IMR-90 (cell line): ENCODE results near the gene CFAP251.

Source experiments
- MXI1 ChIP-seq: IDR thresholded peaks from 2 replicates; pipeline ENCODE4 v1.6.1; 2012; ENCODE audit warnings: low read depth, mild to moderate bottlenecking, low read length, moderate library complexity, borderline replicate concordance
- POLR2A ChIP-seq: IDR thresholded peaks from 2 replicates; pipeline ENCODE4 v1.6.1; 2012; ENCODE audit warnings: mild to moderate bottlenecking, low read depth, low read length
- RAD21 ChIP-seq: IDR thresholded peaks from 2 replicates; pipeline ENCODE4 v1.6.1; 2012; ENCODE audit warnings: low read length, improper control_type of control experiment
- RCOR1 ChIP-seq: IDR thresholded peaks from 2 replicates; pipeline ENCODE4 v1.6.1; 2012; ENCODE audit warnings: mild to moderate bottlenecking, low read length, improper control_type of control experiment; ENCODE audit not compliant: insufficient replicate concordance
- RFX5 ChIP-seq: IDR thresholded peaks from 2 replicates; pipeline ENCODE4 v1.8.0; 2012; ENCODE audit warnings: low read depth, mild to moderate bottlenecking, low read length, moderate library complexity
- TF ChIP-seq, protein P1 (sequence below): conservative IDR thresholded peaks from 2 replicates; pipeline ENCODE4 v1.5.1; 2012; ENCODE audit warnings: mild to moderate bottlenecking, low read depth, low read length, improper control_type of control experiment
- TF ChIP-seq, protein P2 (sequence below): fragments of 150-350 bp; IDR thresholded peaks from 2 replicates; pipeline ENCODE4 v1.6.1; 2017; ENCODE audit warnings: mild to moderate bottlenecking, antibody characterized with exemption, low read length, low read depth

DNA sequence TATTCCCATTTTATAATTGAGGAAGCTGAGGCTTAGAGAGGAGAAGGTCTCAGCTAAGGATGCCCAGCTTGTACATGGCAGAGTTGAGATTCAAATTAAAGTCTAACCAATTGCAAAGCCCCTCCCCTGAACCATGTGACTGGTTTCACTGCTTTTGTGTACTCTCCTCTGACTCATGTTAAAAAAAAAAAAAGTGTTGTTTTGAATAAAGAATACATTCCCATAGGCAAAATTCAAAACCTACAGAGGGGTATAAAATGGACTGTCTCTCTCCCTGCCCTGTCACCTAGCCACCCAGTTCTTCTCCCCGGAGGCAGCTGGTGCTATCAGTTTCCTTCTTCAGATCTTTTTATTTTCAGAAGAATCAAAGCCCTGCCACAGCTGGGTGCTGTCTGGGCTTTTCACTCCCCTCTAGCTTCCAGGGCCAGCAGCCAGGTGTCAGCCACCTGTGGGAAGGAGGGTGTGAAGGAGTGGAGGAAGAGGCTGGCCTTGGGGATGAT is 24.4 kb upstream of the CFAP251 start:
- TF ChIP-seq, protein P1, sequence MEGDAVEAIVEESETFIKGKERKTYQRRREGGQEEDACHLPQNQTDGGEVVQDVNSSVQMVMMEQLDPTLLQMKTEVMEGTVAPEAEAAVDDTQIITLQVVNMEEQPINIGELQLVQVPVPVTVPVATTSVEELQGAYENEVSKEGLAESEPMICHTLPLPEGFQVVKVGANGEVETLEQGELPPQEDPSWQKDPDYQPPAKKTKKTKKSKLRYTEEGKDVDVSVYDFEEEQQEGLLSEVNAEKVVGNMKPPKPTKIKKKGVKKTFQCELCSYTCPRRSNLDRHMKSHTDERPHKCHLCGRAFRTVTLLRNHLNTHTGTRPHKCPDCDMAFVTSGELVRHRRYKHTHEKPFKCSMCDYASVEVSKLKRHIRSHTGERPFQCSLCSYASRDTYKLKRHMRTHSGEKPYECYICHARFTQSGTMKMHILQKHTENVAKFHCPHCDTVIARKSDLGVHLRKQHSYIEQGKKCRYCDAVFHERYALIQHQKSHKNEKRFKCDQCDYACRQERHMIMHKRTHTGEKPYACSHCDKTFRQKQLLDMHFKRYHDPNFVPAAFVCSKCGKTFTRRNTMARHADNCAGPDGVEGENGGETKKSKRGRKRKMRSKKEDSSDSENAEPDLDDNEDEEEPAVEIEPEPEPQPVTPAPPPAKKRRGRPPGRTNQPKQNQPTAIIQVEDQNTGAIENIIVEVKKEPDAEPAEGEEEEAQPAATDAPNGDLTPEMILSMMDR: no peak
- TF ChIP-seq, protein P2, sequence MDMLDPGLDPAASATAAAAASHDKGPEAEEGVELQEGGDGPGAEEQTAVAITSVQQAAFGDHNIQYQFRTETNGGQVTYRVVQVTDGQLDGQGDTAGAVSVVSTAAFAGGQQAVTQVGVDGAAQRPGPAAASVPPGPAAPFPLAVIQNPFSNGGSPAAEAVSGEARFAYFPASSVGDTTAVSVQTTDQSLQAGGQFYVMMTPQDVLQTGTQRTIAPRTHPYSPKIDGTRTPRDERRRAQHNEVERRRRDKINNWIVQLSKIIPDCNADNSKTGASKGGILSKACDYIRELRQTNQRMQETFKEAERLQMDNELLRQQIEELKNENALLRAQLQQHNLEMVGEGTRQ: peak; percentile 89
- TF ChIP-seq RAD21 (no peak), POLR2A (no peak), RCOR1 (no peak), RFX5 (no peak), MXI1 (0 out of 2 replicates have a peak, but pooled peaks have one; percentile 16)
